Neutrophil (primary cell): ENCODE results near the gene PTPRE.

Experiments used
- H3K27ac ChIP-seq: fragments of 200-600 bp; sonication (generic); 2 replicates; pipeline ENCODE4 v1.5.1; 2016; ENCODE audit warnings: mild to moderate bottlenecking, moderate library complexity
- H3K27me3 ChIP-seq: fragments of 200-600 bp; sonication (generic); 2 replicates; pipeline ENCODE4 v1.6.0; 2016; ENCODE audit warnings: mild to moderate bottlenecking
- H3K36me3 ChIP-seq: fragments of 200-600 bp; sonication (generic); 2 replicates; pipeline ENCODE4 v1.5.1; 2017
- H3K4me1 ChIP-seq, 2 experiments: fragments of 200-600 bp in 1 of 2; sonication (generic) in 1 of 2; 1 replicate in 1 of 2; 2 replicates in 1 of 2; pipeline versions ENCODE4 v1.5.1 to v1.6.1; 2013 to 2016; ENCODE audit warnings: low read depth in 1 of 2, low read length in 1 of 2, mild to moderate bottlenecking in 1 of 2, moderate library complexity in 1 of 2; ENCODE audit not compliant: control insufficient read depth in 1 of 2, insufficient read depth in 1 of 2
- H3K4me3 ChIP-seq, 2 experiments: fragments of 200-600 bp in 1 of 2; sonication (generic) in 1 of 2; 1 replicate in 1 of 2; 2 replicates in 1 of 2; pipeline ENCODE4 v1.5.1; 2013 to 2016; ENCODE audit warnings: low read depth in 1 of 2, low read length in 1 of 2, mild to moderate bottlenecking in 1 of 2, moderate library complexity in 1 of 2
- H3K9me3 ChIP-seq: fragments of 200-600 bp; sonication (generic); 2 replicates; pipeline ENCODE4 v1.5.1; 2016
- TF ChIP-seq, protein P1 (sequence below): fragments of 200-600 bp; sonication (generic); IDR thresholded peaks from 2 replicates; pipeline ENCODE4 v1.5.1; 2016; ENCODE audit warnings: antibody characterized with exemption

The PTPRE gene

DNA sequence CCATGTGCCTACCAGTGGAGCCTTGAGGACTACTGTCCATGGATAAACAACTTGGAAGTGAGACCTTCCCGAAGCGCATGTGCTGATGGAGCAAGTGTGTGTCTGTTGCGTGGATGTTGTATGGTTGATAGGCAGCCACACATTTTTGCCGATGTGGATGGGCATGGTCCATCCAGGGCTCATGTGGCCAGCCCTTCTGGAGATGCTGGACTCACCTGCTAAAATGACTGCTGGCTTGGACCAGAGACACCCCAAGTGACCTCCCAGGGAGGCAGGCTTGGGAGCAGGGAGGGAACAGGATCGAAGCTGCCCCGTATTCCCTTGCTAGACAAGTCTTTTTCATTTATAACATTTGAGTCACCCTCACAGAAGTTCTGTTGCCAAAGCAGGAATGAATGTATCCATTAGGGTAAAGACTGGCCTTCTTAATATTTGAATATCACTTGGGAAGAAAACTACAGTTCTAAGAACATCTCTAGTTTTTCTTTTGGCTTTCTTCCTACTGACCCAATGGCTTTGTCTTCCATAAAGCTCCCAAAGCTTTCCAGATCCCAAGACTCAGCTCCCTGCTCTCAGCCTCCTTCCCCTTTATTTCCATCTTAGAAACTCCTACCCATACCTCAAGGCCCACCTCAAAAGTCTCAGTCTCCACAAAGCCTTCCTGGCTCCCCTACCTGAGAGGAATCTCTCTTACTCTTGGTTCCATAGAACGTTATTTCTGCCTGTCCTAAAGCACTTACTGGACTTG is 3.0 kb downstream of the PTPRE start:
- Histone ChIP-seq H3K27me3 (peaks cover 8% of the 10 kb centered on the region), H3K36me3 (no peaks in the 10 kb centered on the region), H3K9me3 (no peaks in the 10 kb centered on the region), H3K4me1 (peaks cover 24 to 27% of the 10 kb centered on the region in 2 experiments), H3K4me3 (no peak overlapping the region), H3K27ac (no peak overlapping the region)
- TF ChIP-seq, protein P1, sequence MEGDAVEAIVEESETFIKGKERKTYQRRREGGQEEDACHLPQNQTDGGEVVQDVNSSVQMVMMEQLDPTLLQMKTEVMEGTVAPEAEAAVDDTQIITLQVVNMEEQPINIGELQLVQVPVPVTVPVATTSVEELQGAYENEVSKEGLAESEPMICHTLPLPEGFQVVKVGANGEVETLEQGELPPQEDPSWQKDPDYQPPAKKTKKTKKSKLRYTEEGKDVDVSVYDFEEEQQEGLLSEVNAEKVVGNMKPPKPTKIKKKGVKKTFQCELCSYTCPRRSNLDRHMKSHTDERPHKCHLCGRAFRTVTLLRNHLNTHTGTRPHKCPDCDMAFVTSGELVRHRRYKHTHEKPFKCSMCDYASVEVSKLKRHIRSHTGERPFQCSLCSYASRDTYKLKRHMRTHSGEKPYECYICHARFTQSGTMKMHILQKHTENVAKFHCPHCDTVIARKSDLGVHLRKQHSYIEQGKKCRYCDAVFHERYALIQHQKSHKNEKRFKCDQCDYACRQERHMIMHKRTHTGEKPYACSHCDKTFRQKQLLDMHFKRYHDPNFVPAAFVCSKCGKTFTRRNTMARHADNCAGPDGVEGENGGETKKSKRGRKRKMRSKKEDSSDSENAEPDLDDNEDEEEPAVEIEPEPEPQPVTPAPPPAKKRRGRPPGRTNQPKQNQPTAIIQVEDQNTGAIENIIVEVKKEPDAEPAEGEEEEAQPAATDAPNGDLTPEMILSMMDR, result no peak

DNA sequence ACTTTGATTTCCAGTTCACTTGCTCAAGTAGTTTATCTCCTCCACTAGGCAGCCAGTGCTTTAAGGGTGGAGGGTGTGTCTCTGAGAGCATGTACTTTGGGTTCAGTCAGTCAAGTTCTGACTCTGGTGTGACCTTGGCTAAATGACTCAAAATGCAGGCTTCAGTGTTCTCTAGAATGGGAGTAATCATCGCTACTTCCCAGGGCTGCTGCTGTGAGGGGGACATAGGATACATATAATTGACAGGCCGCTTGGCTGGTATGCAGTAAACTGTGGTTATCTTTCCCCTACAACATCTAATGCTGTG is 3.5 kb downstream of the PTPRE start:
- no peaks in the 10 kb centered on the region for H3K36me3 ChIP-seq
- TF ChIP-seq, protein P1, result no peak
- H3K4me3 ChIP-seq, result no peak overlapping the region
- no peak overlapping the region for H3K27ac ChIP-seq
- peaks cover 8% of the 10 kb centered on the region for H3K27me3 ChIP-seq
- H3K9me3 ChIP-seq, result no peaks in the 10 kb centered on the region
- H3K4me1 ChIP-seq, result peaks cover 24 to 26% of the 10 kb centered on the region in 2 experiments

DNA sequence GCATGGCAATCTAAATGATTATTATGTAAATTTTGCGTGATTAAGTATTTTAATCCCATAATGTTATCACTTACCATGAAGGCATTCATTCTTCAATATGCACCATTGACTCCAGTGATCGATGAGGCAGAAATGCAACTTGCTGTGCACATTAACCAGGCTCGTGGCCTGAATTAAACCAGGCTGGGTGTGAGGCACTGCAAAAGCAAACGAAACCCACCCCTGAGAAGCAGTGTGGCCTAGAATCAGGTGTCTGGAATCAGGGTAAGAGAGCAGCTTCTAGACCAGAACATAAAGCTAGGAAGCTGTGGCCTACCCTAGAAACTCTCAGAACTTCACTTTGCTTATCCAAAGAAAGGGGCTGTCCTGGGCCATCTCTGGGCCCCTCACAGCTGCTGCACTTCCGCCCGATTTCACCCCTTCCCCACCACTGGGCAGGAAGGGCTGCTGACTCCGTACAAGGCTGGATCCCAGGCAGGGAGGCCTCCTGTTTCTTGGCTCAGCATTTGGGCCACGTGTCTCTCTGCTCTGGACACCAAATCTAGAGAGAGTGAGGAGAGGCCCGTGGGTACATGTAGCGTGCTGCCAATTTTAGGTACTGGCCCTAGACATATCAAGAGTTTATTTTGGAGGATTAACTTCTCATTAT is 4.4 kb downstream of the PTPRE start:
- Histone ChIP-seq H3K27ac (no peak overlapping the region), H3K4me3 (no peak overlapping the region), H3K27me3 (peaks cover 8% of the 10 kb centered on the region), H3K9me3 (no peaks in the 10 kb centered on the region), H3K36me3 (no peaks in the 10 kb centered on the region), H3K4me1 (peaks cover 17% of the 10 kb centered on the region in 2 experiments)
- TF ChIP-seq, protein P1, result no peak

DNA sequence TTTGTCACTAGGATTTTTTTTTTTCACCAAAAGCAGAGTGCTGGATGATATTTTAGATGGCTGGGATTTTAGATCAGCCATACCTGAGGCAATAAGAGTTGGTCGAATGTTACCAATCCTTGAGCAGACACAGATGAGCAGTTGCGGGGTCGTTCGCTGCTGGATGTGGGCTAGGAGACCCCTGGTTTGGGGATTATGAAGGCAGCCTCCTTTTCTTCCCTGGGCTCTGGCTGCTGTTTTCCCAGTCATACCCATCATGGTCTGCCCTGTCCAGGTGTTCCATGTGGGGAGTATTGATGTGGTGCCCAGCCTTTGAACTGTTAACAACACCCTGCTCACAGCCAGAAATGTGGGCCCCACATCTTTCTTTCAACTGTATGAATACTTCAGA is 5.0 kb downstream of the PTPRE start:
- peaks cover 8% of the 10 kb centered on the region for H3K27me3 ChIP-seq
- TF ChIP-seq, protein P1, result no peak
- H3K4me1 ChIP-seq, result peaks cover 12 to 15% of the 10 kb centered on the region in 2 experiments

DNA sequence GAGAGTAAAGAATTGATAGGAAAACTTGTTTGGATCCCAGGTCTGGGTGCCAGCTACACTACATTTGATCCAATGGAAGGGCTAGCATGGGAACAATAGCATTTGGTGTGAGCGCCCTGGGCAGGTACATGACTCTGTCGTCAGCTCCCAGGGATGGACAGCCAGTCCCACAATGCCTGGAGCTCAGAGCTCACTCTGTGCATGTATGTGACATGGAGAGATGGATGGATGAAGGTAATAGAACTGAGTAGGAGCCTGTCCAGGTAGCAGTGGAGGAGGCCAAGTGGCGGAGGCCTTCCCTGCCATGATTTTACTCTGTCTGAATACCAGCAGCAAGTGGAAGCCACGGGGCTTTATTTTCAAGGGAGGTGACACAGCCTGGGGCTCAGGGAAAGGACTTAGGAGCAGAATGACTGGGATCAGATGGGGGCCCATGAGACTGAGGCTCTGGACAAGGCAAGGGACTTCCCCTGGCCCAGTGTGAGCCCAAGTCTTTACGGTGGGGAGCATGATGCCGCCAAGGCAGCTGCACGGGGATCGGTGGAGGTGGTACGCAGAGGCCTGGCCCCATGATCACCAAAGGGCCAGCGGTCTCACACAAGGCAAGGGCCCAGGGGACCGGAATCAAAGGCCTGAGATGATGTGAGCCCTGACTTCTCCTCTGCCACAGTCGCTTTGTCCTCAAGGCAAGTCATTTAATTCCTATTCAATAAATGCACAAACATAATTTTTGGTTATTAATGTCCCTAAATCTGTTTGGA is 5.9 kb downstream of the PTPRE start:
- TF ChIP-seq, protein P1, result no peak
- no peaks in the 10 kb centered on the region for H3K9me3 ChIP-seq
- no peak overlapping the region for H3K27ac ChIP-seq
- no peaks in the 10 kb centered on the region for H3K36me3 ChIP-seq
- peaks cover 4% of the 10 kb centered on the region for H3K27me3 ChIP-seq
- no peak overlapping the region for H3K4me3 ChIP-seq
- H3K4me1 ChIP-seq, result peaks cover 16 to 20% of the 10 kb centered on the region in 2 experiments

More for the DNA sequence above, 5.0 kb downstream of the PTPRE start:
- Histone ChIP-seq H3K9me3 (no peaks in the 10 kb centered on the region), H3K36me3 (no peaks in the 10 kb centered on the region), H3K27ac (no peak overlapping the region), H3K4me3 (no peak overlapping the region)
